HG02870 (cell line): ENCODE data around the gene DNAH1.

ENCODE experiments used
- ATAC-seq: cut with Tn5 transposase; IDR thresholded peaks from one replicate; pipeline ENCODE4 v1.9.1; 2021; ENCODE audit warnings: mild to moderate bottlenecking, moderate library complexity; ENCODE audit not compliant: unreplicated experiment

Gene DNAH1

GRCh38 chr3:52356126-52356525 lies 40.0 kb downstream of the DNAH1 start:
- no peak for ATAC-seq

DNA sequence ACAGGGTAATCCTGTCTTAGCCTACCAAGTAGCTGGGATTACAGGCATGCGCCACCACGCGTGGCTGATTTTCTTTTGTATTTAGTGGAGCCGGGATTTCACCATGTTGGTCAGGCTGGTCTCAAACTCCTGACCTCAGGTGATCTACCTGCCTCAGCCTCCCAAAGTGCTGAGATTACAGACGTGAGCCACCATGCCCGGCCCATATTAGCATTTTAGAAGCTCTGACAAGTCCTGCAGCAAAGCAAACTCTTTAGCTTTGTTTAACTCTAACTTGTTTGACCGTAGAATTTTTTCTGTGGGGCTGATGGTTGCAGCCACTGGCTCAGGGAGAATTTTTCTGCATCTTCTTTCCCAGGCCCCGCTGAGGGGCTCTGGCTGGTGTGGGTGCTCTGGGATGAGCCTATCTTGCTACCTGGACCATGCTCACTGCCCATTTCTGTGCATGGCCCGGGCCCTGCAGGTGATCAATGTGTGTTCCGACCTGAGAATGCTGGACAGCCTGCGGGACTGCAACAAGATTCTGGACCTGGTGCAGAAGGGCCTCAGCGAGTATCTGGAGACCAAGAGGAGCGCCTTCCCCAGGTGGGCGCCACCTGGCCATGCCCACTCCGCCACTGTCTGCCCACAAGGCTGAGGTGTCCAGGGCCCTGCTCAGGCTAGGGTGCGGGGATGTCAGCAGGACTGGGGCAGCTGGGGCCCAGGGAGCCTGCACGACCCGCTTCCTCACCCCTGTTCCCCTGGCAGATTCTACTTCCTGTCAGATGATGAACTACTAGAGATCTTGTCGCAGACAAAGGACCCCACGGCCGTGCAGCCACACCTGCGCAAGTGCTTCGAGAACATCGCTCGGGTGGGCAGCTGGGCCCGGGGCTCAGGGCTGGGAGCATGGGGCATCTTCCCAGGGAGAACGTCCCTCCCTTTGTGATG lies 41.3 kb downstream of the DNAH1 start:
- ATAC-seq: no peak

GRCh38 chr3:52358362-52358940 lies 42.3 kb downstream of the DNAH1 start:
- no peak for ATAC-seq

DNA sequence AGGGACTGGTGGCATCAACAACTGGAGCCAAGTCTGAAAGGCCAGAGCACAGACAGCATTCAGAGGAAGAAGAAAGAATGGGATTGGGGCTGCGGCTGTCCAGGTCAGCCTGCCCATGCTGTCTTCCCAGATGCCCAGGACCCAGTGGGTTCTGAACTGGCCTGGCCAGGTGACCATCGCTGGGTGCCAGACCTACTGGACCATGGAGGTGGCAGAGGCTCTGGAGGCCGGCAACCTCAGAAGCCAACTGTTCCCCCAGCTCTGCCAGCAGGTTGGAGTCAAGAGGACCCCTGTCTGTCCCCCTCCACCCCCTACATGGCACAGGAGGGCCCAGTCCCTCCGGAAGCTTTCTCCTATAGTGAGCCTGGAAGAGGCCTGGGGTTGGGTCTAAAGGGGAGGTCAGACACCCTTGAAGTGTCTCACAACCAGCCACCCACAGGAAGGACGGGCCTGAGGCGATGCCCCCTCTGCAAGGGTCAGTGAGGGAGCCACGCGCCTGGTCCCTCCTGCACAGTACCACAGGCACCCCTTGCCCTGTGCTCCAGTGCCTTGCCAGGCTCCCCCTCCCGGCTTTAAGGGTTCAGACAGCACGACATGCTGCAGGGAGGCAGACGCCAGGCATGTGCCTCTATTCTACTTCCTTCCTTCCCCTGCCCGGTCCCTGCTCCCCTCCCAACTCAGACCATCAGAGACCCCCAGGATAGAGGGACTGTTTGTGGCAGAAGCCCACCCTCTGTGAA lies 43.2 kb downstream of the DNAH1 start:
- no peak for ATAC-seq

DNA sequence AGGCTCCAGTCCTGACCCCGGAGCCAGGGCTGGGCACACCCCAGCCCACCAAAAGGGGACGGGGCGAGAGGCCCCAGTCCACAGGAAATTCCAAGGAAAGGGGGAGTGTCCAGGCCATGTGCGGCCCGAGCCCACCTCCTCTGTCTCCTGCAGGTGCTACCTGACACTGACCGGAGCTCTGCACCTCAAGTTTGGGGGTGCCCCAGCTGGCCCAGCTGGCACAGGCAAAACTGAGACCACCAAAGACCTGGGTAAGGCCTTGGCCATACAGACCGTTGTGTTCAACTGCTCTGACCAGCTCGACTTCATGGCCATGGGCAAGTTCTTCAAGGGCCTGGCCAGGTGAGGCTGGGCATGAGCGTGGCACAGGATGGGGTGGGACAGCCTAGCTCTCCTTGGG lies 44.9 kb downstream of the DNAH1 start:
- no peak for ATAC-seq

GRCh38 chr3:52361454-52361853 lies 45.3 kb downstream of the DNAH1 start:
- ATAC-seq: no peak

- ATAC-seq: no peak
Observed at GRCh38 chr3:52361898-52362297, 45.8 kb downstream of the DNAH1 start.

- ATAC-seq: no peak
Observed at GRCh38 chr3:52364322-52365035, 48.4 kb downstream of the DNAH1 start.

GRCh38 chr3:52366527-52366926 lies 50.4 kb downstream of the DNAH1 start:
- no peak for ATAC-seq

- no peak for ATAC-seq
Observed at GRCh38 chr3:52367891-52368880, 52.1 kb downstream of the DNAH1 start.

DNA sequence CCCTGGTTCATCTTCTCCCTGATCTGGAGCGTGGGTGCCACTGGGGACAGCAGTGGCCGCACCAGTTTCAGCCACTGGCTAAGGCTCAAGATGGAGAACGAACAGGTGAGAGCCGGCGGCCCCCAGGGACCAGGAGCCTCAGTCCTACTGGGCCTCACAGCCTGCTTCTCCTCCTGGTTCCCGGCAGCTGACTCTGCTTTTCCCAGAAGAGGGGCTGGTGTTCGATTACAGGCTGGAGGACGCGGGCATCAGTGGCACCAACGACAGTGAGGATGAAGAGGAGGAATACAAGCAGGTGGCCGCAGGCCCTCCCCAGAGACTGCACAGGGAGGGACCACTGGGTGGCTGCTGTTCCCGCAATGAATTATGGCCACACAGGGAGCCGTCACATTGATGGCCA lies 54.4 kb downstream of the DNAH1 start:
- ATAC-seq: no peak

DNA sequence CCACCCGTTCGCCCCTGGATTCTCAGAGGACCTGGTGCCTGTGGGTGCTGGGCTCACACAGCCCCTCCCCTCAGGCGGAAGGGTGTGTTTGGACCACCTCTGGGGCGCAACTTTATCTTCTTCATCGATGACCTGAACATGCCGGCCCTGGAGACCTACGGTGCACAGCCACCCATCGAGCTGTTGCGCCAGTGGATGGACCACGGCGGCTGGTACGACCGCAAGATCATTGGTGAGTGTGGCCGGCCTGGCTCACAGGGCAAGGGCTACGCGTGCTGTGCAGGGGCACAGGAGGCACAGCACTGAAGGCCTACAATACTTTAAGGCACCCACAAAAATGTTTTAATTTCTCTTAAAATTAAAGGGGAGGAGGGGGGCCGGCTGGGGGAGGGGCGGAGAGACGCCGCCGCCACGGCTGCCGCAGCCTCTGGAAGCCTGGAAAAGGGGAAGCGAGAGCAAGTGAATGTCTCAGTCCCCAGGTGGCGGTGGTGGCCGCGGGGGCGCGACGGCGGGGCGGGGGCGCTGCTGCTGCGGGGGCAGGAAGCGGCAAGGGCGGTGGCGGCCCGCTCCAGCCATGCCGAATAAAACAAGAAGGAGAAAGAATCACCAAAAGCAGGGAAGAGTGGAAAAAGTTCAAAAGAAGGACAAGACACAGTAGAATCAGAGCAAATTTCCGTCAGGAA lies 56.8 kb downstream of the DNAH1 start:
- ATAC-seq: no peak

- ATAC-seq: no peak
Observed at GRCh38 chr3:52373676-52374075, 57.6 kb downstream of the DNAH1 start.

- no peak for ATAC-seq
Observed at GRCh38 chr3:52374173-52374572, 58.1 kb downstream of the DNAH1 start.

GRCh38 chr3:52379610-52380009 lies 63.5 kb downstream of the DNAH1 start:
- ATAC-seq: no peak

- ATAC-seq: no peak
Observed at GRCh38 chr3:52380023-52380422, 63.9 kb downstream of the DNAH1 start.

- no peak for ATAC-seq
Observed at GRCh38 chr3:52381623-52382022, 65.5 kb downstream of the DNAH1 start.

DNA sequence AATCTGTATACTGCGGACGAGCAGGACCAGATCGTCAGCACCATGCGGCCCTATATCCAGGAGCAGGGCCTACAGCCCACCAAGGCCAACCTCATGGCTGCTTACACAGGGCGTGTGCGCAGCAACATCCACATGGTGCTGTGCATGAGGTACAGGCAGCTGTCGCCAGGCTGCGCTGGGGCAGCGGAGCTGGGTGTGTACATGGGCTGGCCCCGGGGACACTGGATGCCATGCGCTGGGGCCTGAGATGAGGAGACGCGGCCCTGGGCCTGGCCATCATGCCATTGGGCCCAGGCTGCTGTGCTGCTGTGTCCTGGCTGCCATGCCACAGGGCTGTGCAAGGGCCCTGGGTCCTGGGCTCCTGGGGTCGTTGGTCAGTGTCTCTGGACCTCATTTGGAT lies 67.3 kb downstream of the DNAH1 start:
- no peak for ATAC-seq

GRCh38 chr3:52384019-52384761 lies 68.1 kb downstream of the DNAH1 start:
- no peak for ATAC-seq
